ENCODE results near the gene MKNK1. TPM values are rescaled to one million over a fixed set of nuclear protein-coding genes. Genes with fewer than 3 reads are reported as not detected.

Gene MKNK1
- polyA plus RNA-seq, 1 of the 3 experiments (the other 2 are of a cell fraction), result 28.2 TPM

- ChIA-PET CTCF (interaction anchor here (0.9 to 7.0 kb wide), 9 partner anchors 9 to 138 kb away, joined by 3 to 53 read pairs (median 4); a partner anchor contains a TSS), POLR2A (interaction anchor here (1.3 kb wide), 1 partner anchor 14 kb away, joined by 3 read pairs; no protein-coding TSS in a partner anchor)
- Histone ChIP-seq H4K20me1 (ENCODE audit: insufficient read depth) (no peaks in the 10 kb centered on the region), H3K4me2 (no peak overlapping the region), H3K9ac (no peak overlapping the region), H3K4me3 (ENCODE audit: low read depth in 2 of 2, low read length in 1 of 2) (no peak overlapping the region), H3K27ac (ENCODE audit: low read depth in 2 of 2, low read length in 1 of 2) (no peak overlapping the region), H3K4me1 (ENCODE audit: control insufficient read depth in 1 of 2, insufficient read depth in 2 of 2, low read depth in 1 of 2, low read length in 1 of 2) (peaks cover 0 to 4% of the 10 kb centered on the region in 2 experiments; a peak in 1 of 4 replicates), H3K36me3 (replicated peaks in 1 of 2; ENCODE audit: control insufficient read depth in 1 of 2, insufficient read depth in 2 of 2, low read length in 1 of 2) (no peaks in the 10 kb centered on the region), H3K9me3 (no peaks in the 10 kb centered on the region), H3K79me2 (ENCODE audit: insufficient read depth) (no peaks in the 10 kb centered on the region), H3F3A (replicated peaks; ENCODE audit: insufficient read depth) (no peaks in the 10 kb centered on the region), H2AFZ (ENCODE audit: low read depth) (no peak overlapping the region), H3K27me3 (ENCODE audit: insufficient read depth) (peaks cover 18% of the 10 kb centered on the region; the same call in 1 of the 2 replicates), H3K9me2 (no peaks in the 10 kb centered on the region)
- DNase-seq, result no peak
- TF ChIP-seq TAF1 (IDR thresholded peaks at IDR 0.05; ENCODE audit: borderline replicate concordance, low read depth, low read length) (no peak), CHD2 (IDR thresholded peaks at IDR 0.05; ENCODE audit: low read length, partially characterized antibody) (no peak), PBX3 (IDR thresholded peaks at IDR 0.05) (no peak), GABPA (IDR thresholded peaks at IDR 0.05; ENCODE audit: low read depth) (no peak)
- 75% methylated on average over 5 of the region's 5 CpGs for WGBS (ENCODE audit: low lambda C conversion rate)
These were observed 59.4 kb downstream of the MKNK1 start for GRCh38 chr1:46544561-46545240.

- peaks cover 18% of the 10 kb centered on the region; the same call in 1 of the 2 replicates for H3K27me3 ChIP-seq (ENCODE audit: insufficient read depth)
- no peaks in the 10 kb centered on the region for H3K79me2 ChIP-seq (ENCODE audit: insufficient read depth)
- ChIA-PET CTCF (interaction anchor here (1.0 to 7.0 kb wide), 10 partner anchors 8 to 102 kb away, joined by 3 to 53 read pairs (median 4); a partner anchor contains a TSS), POLR2A (no interaction called here)
- no peak overlapping the region for H3K4me2 ChIP-seq
- peak; percentile 67 for DNase-seq
- no peaks in the 10 kb centered on the region; a peak in 1 of 4 replicates for H3K4me1 ChIP-seq (ENCODE audit: control insufficient read depth in 1 of 2, insufficient read depth in 2 of 2, low read depth in 1 of 2, low read length in 1 of 2)
- no peak overlapping the region for H2AFZ ChIP-seq (ENCODE audit: low read depth)
- no peaks in the 10 kb centered on the region for H4K20me1 ChIP-seq (ENCODE audit: insufficient read depth)
- no peak overlapping the region for H3K27ac ChIP-seq (ENCODE audit: low read depth in 2 of 2, low read length in 1 of 2)
- no peak overlapping the region for H3K9ac ChIP-seq
- H3K9me2 ChIP-seq, result no peaks in the 10 kb centered on the region
- no peaks in the 10 kb centered on the region for H3K9me3 ChIP-seq
- no peaks in the 10 kb centered on the region for H3K36me3 ChIP-seq (replicated peaks in 1 of 2; ENCODE audit: control insufficient read depth in 1 of 2, insufficient read depth in 2 of 2, low read length in 1 of 2)
- H3F3A ChIP-seq (replicated peaks; ENCODE audit: insufficient read depth), result no peaks in the 10 kb centered on the region
- no peak for TF ChIP-seq POLR2AphosphoS5 (IDR thresholded peaks at IDR 0.05; ENCODE audit: low read depth, low read length)
- no peak for TF ChIP-seq CHD2 (IDR thresholded peaks at IDR 0.05; ENCODE audit: low read length, partially characterized antibody)
- TF ChIP-seq NFIC (IDR thresholded peaks at IDR 0.05; ENCODE audit: borderline replicate concordance), result no peak
- 41% methylated on average over 37 of the region's 58 CpGs for WGBS (ENCODE audit: low lambda C conversion rate)
- H3K4me3 ChIP-seq (ENCODE audit: low read depth in 2 of 2, low read length in 1 of 2), result peak overlapping the region in 1 of 2 experiments; percentile 17; a peak in 1 of 4 replicates
These were observed 60.1 kb downstream of the MKNK1 start for GRCh38 chr1:46543761-46544560.

GRCh38 chr1:46543382-46543760, 60.7 kb downstream of the MKNK1 start:
- H3K36me3 ChIP-seq (replicated peaks in 1 of 2; ENCODE audit: control insufficient read depth in 1 of 2, insufficient read depth in 2 of 2, low read length in 1 of 2), result no peaks in the 10 kb centered on the region
- no peaks in the 10 kb centered on the region for H3K79me2 ChIP-seq (ENCODE audit: insufficient read depth)
- 78% methylated on average over 7 of the region's 7 CpGs for WGBS (ENCODE audit: low lambda C conversion rate)
- H3K27ac ChIP-seq (ENCODE audit: low read depth in 2 of 2, low read length in 1 of 2), result no peak overlapping the region
- H3K4me1 ChIP-seq (ENCODE audit: control insufficient read depth in 1 of 2, insufficient read depth in 2 of 2, low read depth in 1 of 2, low read length in 1 of 2), result no peaks in the 10 kb centered on the region; a peak in 1 of 4 replicates
- H3K4me3 ChIP-seq (ENCODE audit: low read depth in 2 of 2, low read length in 1 of 2), result no peak overlapping the region
- H3K9me3 ChIP-seq, result no peaks in the 10 kb centered on the region
- ChIA-PET CTCF (interaction anchor here (1.0 to 7.0 kb wide), 6 partner anchors 8 to 86 kb away, joined by 3 to 53 read pairs (median 4); a partner anchor contains a TSS), POLR2A (no interaction called here)
- no peaks in the 10 kb centered on the region for H3F3A ChIP-seq (replicated peaks; ENCODE audit: insufficient read depth)
- TF ChIP-seq ZBTB33 (IDR thresholded peaks at IDR 0.05; ENCODE audit: borderline replicate concordance, low read depth), result no peak
- no peak for TF ChIP-seq RCOR1 (IDR thresholded peaks at IDR 0.05; ENCODE audit: low read length)
- no peak overlapping the region for H3K4me2 ChIP-seq
- H4K20me1 ChIP-seq (ENCODE audit: insufficient read depth), result no peaks in the 10 kb centered on the region
- peaks cover 18% of the 10 kb centered on the region; the same call in 1 of the 2 replicates for H3K27me3 ChIP-seq (ENCODE audit: insufficient read depth)
- H3K9ac ChIP-seq, result no peak overlapping the region
- no peak overlapping the region for H2AFZ ChIP-seq (ENCODE audit: low read depth)
- no peaks in the 10 kb centered on the region for H3K9me2 ChIP-seq
- no peak for DNase-seq

Measured in SK-N-SH (cell line).